Raji (cell line): ENCODE data around the gene KCTD15.

Experiments used
- POLR2A ChIP-seq: IDR thresholded peaks from 2 replicates; pipeline ENCODE4 v1.6.1; 2011; ENCODE audit warnings: low read depth, low read length, control low read depth; ENCODE audit not compliant: insufficient read depth

KCTD15 gene

GRCh38 chr19:33796164-33796875 is at the start of gene KCTD15:
Gene KCTD15 (plus strand): TSS chr19:33796870. CDS start chr19:33800455, 3,585 bp downstream.
- TF ChIP-seq POLR2A, result no peak

GRCh38 chr19:33747273-33747672 is 49.4 kb upstream of the KCTD15 start:
- TF ChIP-seq POLR2A, result no peak

GRCh38 chr19:33748231-33748630 is 48.4 kb upstream of the KCTD15 start:
- TF ChIP-seq POLR2A, result no peak

- TF ChIP-seq POLR2A, result no peak
Measured at GRCh38 chr19:33749016-33749415, 47.7 kb upstream of the KCTD15 start.

- TF ChIP-seq POLR2A, result no peak
Measured at GRCh38 chr19:33749619-33750175, 47.0 kb upstream of the KCTD15 start.

- TF ChIP-seq POLR2A, result no peak
Measured at GRCh38 chr19:33750587-33751435, 45.9 kb upstream of the KCTD15 start.

- TF ChIP-seq POLR2A, result no peak
Measured at GRCh38 chr19:33751436-33751770, 45.3 kb upstream of the KCTD15 start.

GRCh38 chr19:33752018-33752800 is 44.5 kb upstream of the KCTD15 start:
- TF ChIP-seq POLR2A, result no peak

GRCh38 chr19:33752945-33753344 is 43.7 kb upstream of the KCTD15 start:
- TF ChIP-seq POLR2A, result no peak

GRCh38 chr19:33754361-33754760 is 42.3 kb upstream of the KCTD15 start:
- no peak for TF ChIP-seq POLR2A

- TF ChIP-seq POLR2A, result no peak
Measured at GRCh38 chr19:33755099-33756035, 41.3 kb upstream of the KCTD15 start.

- TF ChIP-seq POLR2A, result no peak
Measured at GRCh38 chr19:33756177-33756576, 40.5 kb upstream of the KCTD15 start.

- no peak for TF ChIP-seq POLR2A
Measured at GRCh38 chr19:33758541-33759013, 38.1 kb upstream of the KCTD15 start.

GRCh38 chr19:33759356-33759755 is 37.3 kb upstream of the KCTD15 start:
- no peak for TF ChIP-seq POLR2A
